ENCODE data around the gene TMPRSS4.
"Not testable (repeated sequence)": the region's sequence is repeated elsewhere in the genome, so short reads cannot be mapped to it uniquely, and the experiment has no call there.

The TMPRSS4 gene

DNA sequence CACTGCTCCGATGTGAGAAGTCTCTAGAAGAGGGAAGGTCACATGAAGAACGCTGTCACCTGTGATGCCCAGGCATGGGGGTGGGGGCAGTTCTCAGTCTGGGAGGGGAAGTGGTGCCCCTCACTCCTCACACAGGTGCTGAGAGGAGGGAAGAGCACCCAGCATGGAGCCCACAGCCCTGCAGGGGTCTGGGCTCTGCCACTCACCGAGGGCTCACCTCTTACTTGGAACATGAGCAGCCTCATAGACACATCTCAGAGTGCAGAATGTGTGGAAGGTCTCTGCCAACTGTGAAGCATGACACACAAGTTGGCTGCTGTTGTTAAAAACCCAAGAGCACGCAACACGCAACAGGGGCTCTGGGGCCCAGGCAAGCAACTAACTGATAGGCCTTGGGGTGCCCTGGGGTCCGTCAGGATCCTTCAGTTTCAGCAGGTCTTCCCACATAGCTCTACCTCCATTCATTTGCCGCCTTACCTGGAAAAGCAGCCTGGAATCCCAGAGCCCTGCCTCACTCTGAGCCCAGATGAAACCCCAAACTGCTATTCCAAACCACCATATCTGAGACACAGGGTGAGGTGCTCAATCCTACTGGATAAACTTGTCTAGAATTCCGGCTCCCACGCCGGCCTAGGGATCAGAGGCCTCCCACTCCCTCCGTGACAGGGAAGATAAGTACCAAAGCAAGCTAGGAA is 17.5 kb upstream of the TMPRSS4 start:
- ChIA-PET POLR2A (no interaction called here), CTCF (interaction anchor here (1.3 to 9.4 kb wide), 2 partner anchors 238 to 252 kb away, joined by 3 to 75 read pairs; partner anchors contain the start of gene FXYD2)
- DNase-seq (ENCODE audit: low read depth, low spot score), result no peak
- TF ChIP-seq, protein P1, sequence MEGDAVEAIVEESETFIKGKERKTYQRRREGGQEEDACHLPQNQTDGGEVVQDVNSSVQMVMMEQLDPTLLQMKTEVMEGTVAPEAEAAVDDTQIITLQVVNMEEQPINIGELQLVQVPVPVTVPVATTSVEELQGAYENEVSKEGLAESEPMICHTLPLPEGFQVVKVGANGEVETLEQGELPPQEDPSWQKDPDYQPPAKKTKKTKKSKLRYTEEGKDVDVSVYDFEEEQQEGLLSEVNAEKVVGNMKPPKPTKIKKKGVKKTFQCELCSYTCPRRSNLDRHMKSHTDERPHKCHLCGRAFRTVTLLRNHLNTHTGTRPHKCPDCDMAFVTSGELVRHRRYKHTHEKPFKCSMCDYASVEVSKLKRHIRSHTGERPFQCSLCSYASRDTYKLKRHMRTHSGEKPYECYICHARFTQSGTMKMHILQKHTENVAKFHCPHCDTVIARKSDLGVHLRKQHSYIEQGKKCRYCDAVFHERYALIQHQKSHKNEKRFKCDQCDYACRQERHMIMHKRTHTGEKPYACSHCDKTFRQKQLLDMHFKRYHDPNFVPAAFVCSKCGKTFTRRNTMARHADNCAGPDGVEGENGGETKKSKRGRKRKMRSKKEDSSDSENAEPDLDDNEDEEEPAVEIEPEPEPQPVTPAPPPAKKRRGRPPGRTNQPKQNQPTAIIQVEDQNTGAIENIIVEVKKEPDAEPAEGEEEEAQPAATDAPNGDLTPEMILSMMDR (IDR thresholded peaks at IDR 0.05; ENCODE audit: insufficient read depth, low read length, missing control alignments), result no peak
- no peak overlapping the region for H3K4me3 ChIP-seq (ENCODE audit: low read depth, low read length)

GRCh38 chr11:118060081-118060661 is 16.7 kb upstream of the TMPRSS4 start:
- TF ChIP-seq, protein P1 (IDR thresholded peaks at IDR 0.05; ENCODE audit: insufficient read depth, low read length, missing control alignments), result no peak
- CTCF ChIA-PET, result no interaction called here
- no peak for DNase-seq (ENCODE audit: low read depth, low spot score)
- POLR2A ChIA-PET, result no interaction called here
- H3K4me3 ChIP-seq (ENCODE audit: low read depth, low read length), result no peak overlapping the region

- DNase-seq (ENCODE audit: low read depth, low spot score), result no peak
- CTCF ChIA-PET, result interaction anchor here (1.7 kb wide), 1 partner anchor 8 kb away, joined by 8 read pairs; no protein-coding TSS in a partner anchor
These were observed 16.0 kb upstream of the TMPRSS4 start for GRCh38 chr11:118060869-118061268.

DNA sequence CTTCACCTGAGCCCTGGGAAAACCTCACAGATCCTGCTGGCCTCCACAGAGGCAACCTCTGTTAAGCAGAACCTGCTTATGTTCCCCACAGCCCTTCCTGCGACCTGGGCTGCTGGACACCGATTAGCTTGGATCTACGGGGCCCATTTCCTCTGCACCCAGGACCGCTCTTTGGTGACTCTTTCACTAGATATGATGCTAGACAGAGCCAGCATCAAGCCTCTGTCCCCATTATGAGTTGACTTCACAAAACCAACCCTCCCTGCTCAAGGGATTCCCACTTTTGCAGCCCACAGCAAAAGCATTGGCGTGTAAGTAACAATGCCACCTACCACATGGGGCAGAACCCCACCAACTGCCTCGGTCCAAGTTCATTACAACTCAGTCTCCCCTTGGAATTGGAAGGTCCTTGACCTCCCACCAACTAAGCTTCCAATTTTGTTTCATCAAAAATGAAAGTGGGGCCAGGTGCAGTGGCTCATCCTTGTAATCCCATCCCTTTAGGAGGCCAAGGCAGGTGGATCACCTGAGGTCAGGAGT is 15.2 kb upstream of the TMPRSS4 start:
- no peak overlapping the region for H3K4me3 ChIP-seq (ENCODE audit: low read depth, low read length)
- CTCF ChIA-PET, result interaction anchor here (1.7 kb wide), 1 partner anchor 9 kb away, joined by 8 read pairs; no protein-coding TSS in a partner anchor
- TF ChIP-seq, protein P1 (IDR thresholded peaks at IDR 0.05; ENCODE audit: insufficient read depth, low read length, missing control alignments), result no peak
- no peak for DNase-seq (ENCODE audit: low read depth, low spot score)
- POLR2A ChIA-PET, result no interaction called here

More at GRCh38 chr11:118060869-118061268, 16.0 kb upstream of the TMPRSS4 start:
- H3K4me3 ChIP-seq (ENCODE audit: low read depth, low read length), result no peak overlapping the region
- POLR2A ChIA-PET, result no interaction called here
- TF ChIP-seq, protein P1 (IDR thresholded peaks at IDR 0.05; ENCODE audit: insufficient read depth, low read length, missing control alignments), result no peak

- POLR2A ChIA-PET; H3K4me3 ChIP-seq (ENCODE audit: low read depth, low read length); DNase-seq (ENCODE audit: low read depth, low spot score): not testable (repeated sequence)
- CTCF ChIA-PET, result interaction anchor here (1.7 kb wide), 1 partner anchor 9 kb away, joined by 8 read pairs; no protein-coding TSS in a partner anchor
These were observed 14.7 kb upstream of the TMPRSS4 start for GRCh38 chr11:118062181-118062580.

GRCh38 chr11:118062631-118063030 is 14.2 kb upstream of the TMPRSS4 start:
- H3K4me3 ChIP-seq (ENCODE audit: low read depth, low read length); POLR2A ChIA-PET; DNase-seq (ENCODE audit: low read depth, low spot score): not testable (repeated sequence)
- CTCF ChIA-PET, result interaction anchor here (1.7 kb wide), 1 partner anchor 10 kb away, joined by 8 read pairs; no protein-coding TSS in a partner anchor

GRCh38 chr11:118064956-118065355 is 11.9 kb upstream of the TMPRSS4 start:
- ChIA-PET POLR2A (no interaction called here), CTCF (no interaction called here)

More at GRCh38 chr11:118064956-118065355, 11.9 kb upstream of the TMPRSS4 start:
- no peak for DNase-seq (ENCODE audit: low read depth, low spot score)
- TF ChIP-seq, protein P1 (IDR thresholded peaks at IDR 0.05; ENCODE audit: insufficient read depth, low read length, missing control alignments), result no peak
- H3K4me3 ChIP-seq (ENCODE audit: low read depth, low read length), result no peak overlapping the region

Data from AG04449 (cell line).